ENCODE measurements around the gene NPY. TPM values are rescaled to one million over a fixed set of nuclear protein-coding genes. Genes with fewer than 3 reads are reported as not detected.

The NPY gene
- total and polyA plus RNA-seq, 8 donors, result 0.37 to 58.7 (median 1.3) TPM; not detected in 1

GRCh38 chr7:24307326-24307725 is 23.3 kb downstream of the NPY start:
- no peaks in the 10 kb centered on the region for H3K9me3 ChIP-seq
- no peaks in the 10 kb centered on the region for H3K36me3 ChIP-seq
- no peak overlapping the region for H3K27ac ChIP-seq
- no peak for DNase-seq
- no peak for FAIRE-seq
- no peak for ATAC-seq
- WGBS, 2 donors, result 27 to 35% methylated on average over 3 of the region's 3 CpGs
- no peak for TF ChIP-seq CTCF (IDR thresholded peaks at IDR 0.05)
- no peaks in the 10 kb centered on the region for H3K4me1 ChIP-seq
- intact Hi-C loops (cut with DNase I), result no loop called here
- H3K4me3 ChIP-seq, result no peak overlapping the region
- no peaks in the 10 kb centered on the region for H3K27me3 ChIP-seq

GRCh38 chr7:24312588-24312987 is 28.6 kb downstream of the NPY start:
- WGBS, 2 donors, result 72 to 80% methylated on average over 3 of the region's 3 CpGs
- FAIRE-seq, result no peak
- Histone ChIP-seq H3K9me3 (no peaks in the 10 kb centered on the region), H3K4me1 (no peaks in the 10 kb centered on the region), H3K27me3 (no peaks in the 10 kb centered on the region), H3K36me3 (no peaks in the 10 kb centered on the region), H3K27ac (no peak overlapping the region), H3K4me3 (no peak overlapping the region)
- no peak for DNase-seq
- intact Hi-C loops (cut with DNase I), result no loop called here
- no peak for TF ChIP-seq CTCF (IDR thresholded peaks at IDR 0.05)
- no peak for ATAC-seq

- DNase-seq, result no peak
- H3K4me3 ChIP-seq, result no peak overlapping the region
- intact Hi-C loops (cut with DNase I), result no loop called here
- H3K4me1 ChIP-seq, result no peaks in the 10 kb centered on the region
- FAIRE-seq, result no peak
- no peak overlapping the region for H3K27ac ChIP-seq
- 36 to 50% methylated on average over 3 of the region's 3 CpGs for WGBS, 2 donors
- no peaks in the 10 kb centered on the region for H3K36me3 ChIP-seq
- ATAC-seq, result no peak
- no peak for TF ChIP-seq CTCF (IDR thresholded peaks at IDR 0.05)
- H3K9me3 ChIP-seq, result no peaks in the 10 kb centered on the region
- no peaks in the 10 kb centered on the region for H3K27me3 ChIP-seq
Observed at GRCh38 chr7:24313777-24314176, 29.8 kb downstream of the NPY start.

GRCh38 chr7:24316340-24316739 is 32.4 kb downstream of the NPY start:
- Histone ChIP-seq H3K4me3 (no peak overlapping the region), H3K36me3 (no peaks in the 10 kb centered on the region), H3K4me1 (no peaks in the 10 kb centered on the region), H3K27ac (no peak overlapping the region), H3K9me3 (no peaks in the 10 kb centered on the region), H3K27me3 (peaks cover 0 to 4% (median 0%) of the 10 kb centered on the region in 4 donors)
- FAIRE-seq, result no peak
- intact Hi-C loops (cut with DNase I), result no loop called here
- 77 to 82% methylated on average over 6 of the region's 6 CpGs for WGBS, 2 donors
- DNase-seq, result no peak
- TF ChIP-seq CTCF (IDR thresholded peaks at IDR 0.05), result no peak
- ATAC-seq, result no peak

GRCh38 chr7:24318326-24318725 is 34.3 kb downstream of the NPY start:
- Histone ChIP-seq H3K36me3 (no peaks in the 10 kb centered on the region), H3K4me1 (no peaks in the 10 kb centered on the region), H3K9me3 (no peaks in the 10 kb centered on the region), H3K27me3 (peaks cover 0 to 4% (median 0%) of the 10 kb centered on the region in 4 donors), H3K27ac (no peak overlapping the region), H3K4me3 (no peak overlapping the region)
- DNase-seq, result no peak
- no peak for FAIRE-seq
- intact Hi-C loops (cut with DNase I), result no loop called here
- TF ChIP-seq CTCF (IDR thresholded peaks at IDR 0.05), result no peak
- ATAC-seq, result no peak
- 44 to 50% methylated on average over 6 of the region's 6 CpGs for WGBS, 2 donors
